Kidney epithelial cell (primary cell): ENCODE measurements around the gene NUDT22. TPM values are rescaled to one million over a fixed set of nuclear protein-coding genes. Genes with fewer than 3 reads are reported as not detected.

Experiments used
- DNase-seq: peaks from one replicate; pipeline ENCODE4 v3.0.0-alpha.2; 2010; ENCODE audit warnings: low read depth
- H3K27me3 ChIP-seq: 2 replicates; pipeline ENCODE4 v1.6.0; 2011; ENCODE audit warnings: low read length; ENCODE audit not compliant: control insufficient read depth, insufficient read depth
- H3K36me3 ChIP-seq: 2 replicates; pipeline ENCODE4 v1.5.1; 2011; ENCODE audit warnings: low read length; ENCODE audit not compliant: control insufficient read depth, insufficient read depth
- H3K4me3 ChIP-seq: 2 replicates; pipeline ENCODE4 v1.5.1; 2011; ENCODE audit warnings: low read depth, mild to moderate bottlenecking, control low read depth, low read length
- CTCF ChIP-seq: IDR thresholded peaks from 2 replicates; pipeline ENCODE4 v1.5.1; 2011; ENCODE audit warnings: mild to moderate bottlenecking, moderate library complexity, low read length, control low read depth, inconsistent platforms; ENCODE audit not compliant: insufficient read depth, poor library complexity, severe bottlenecking
- total RNA-seq: library from RNA; depleted of rRNA; stranded (reverse); fragments of >200 nt; gene quantifications from 2 replicates; pipeline ENCODE4 v1.2.3, GENCODE V29; 2015

NUDT22 gene
- total RNA-seq, result 50.7 and 61.1 TPM in 2 replicates

- peaks cover 1% of the 10 kb centered on the region for H3K36me3 ChIP-seq
- peak; percentile 43 for TF ChIP-seq CTCF
- no peak for DNase-seq
- peak within 1 kb of the TSS; percentile 93 for H3K4me3 ChIP-seq
- no peaks in the 10 kb centered on the region for H3K27me3 ChIP-seq
Observed at GRCh38 chr11:64225608-64226506, at the start of gene NUDT22, which contains the start of gene TRPT1. Gene NUDT22, plus strand, starts transcription at chr11:64226274. Its CDS starts 379 bp downstream, at chr11:64226653. Gene TRPT1, minus strand, starts transcription at chr11:64226186. Its CDS starts 326 bp downstream, at chr11:64225860.

GRCh38 chr11:64176751-64177150, 49.3 kb upstream of the NUDT22 start:
- H3K36me3 ChIP-seq, result no peaks in the 10 kb centered on the region
- H3K4me3 ChIP-seq, result no peak overlapping the region
- no peak for DNase-seq
- no peak for TF ChIP-seq CTCF
- no peaks in the 10 kb centered on the region for H3K27me3 ChIP-seq

GRCh38 chr11:64178203-64178602, 47.9 kb upstream of the NUDT22 start:
- DNase-seq, result no peak
- TF ChIP-seq CTCF, result no peak
- no peak overlapping the region for H3K4me3 ChIP-seq
- H3K36me3 ChIP-seq, result no peaks in the 10 kb centered on the region
- H3K27me3 ChIP-seq, result no peaks in the 10 kb centered on the region

- Histone ChIP-seq H3K4me3 (no peak overlapping the region), H3K27me3 (no peaks in the 10 kb centered on the region), H3K36me3 (no peaks in the 10 kb centered on the region)
- TF ChIP-seq CTCF, result no peak
- no peak for DNase-seq
Observed at GRCh38 chr11:64178951-64179639, 47.0 kb upstream of the NUDT22 start.

- Histone ChIP-seq H3K4me3 (no peak overlapping the region), H3K27me3 (no peaks in the 10 kb centered on the region), H3K36me3 (no peaks in the 10 kb centered on the region)
- DNase-seq, result no peak
- no peak for TF ChIP-seq CTCF
Observed at GRCh38 chr11:64180891-64181290, 45.2 kb upstream of the NUDT22 start.
